ENCODE measurements around the gene MAS1.

DNA sequence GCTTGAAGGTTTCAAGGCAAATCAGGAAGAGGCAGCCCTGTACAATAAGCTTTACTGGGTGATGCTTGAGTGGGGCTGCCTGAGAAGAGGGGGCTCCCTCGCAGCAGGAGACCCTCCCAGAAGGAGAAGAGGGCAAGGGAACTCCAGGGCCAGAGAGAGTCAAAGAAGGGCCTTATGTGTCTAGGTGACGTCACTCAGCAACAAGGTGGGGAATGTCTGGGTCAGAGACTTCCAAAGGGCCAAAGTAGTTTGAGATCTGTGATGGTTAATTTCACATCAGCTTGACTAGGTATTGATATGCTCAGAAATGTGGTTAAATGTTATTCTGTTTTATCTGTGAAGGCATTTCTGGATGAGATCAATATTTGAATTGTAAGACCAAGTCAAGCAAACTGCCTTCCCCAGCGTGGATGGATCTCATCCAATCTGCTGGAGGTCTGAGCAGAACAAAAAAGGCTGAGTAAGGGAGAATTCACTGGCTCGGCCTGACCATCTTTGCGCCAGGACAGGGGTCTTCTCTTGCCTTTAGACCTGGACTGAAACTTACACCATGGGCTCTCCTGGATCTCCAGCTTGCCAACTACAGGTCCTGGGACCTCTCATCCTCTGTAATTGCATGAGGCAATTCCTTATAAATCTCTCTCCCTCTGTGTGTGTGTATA lies 35.9 kb downstream of the MAS1 start:
- TF ChIP-seq, protein P1, sequence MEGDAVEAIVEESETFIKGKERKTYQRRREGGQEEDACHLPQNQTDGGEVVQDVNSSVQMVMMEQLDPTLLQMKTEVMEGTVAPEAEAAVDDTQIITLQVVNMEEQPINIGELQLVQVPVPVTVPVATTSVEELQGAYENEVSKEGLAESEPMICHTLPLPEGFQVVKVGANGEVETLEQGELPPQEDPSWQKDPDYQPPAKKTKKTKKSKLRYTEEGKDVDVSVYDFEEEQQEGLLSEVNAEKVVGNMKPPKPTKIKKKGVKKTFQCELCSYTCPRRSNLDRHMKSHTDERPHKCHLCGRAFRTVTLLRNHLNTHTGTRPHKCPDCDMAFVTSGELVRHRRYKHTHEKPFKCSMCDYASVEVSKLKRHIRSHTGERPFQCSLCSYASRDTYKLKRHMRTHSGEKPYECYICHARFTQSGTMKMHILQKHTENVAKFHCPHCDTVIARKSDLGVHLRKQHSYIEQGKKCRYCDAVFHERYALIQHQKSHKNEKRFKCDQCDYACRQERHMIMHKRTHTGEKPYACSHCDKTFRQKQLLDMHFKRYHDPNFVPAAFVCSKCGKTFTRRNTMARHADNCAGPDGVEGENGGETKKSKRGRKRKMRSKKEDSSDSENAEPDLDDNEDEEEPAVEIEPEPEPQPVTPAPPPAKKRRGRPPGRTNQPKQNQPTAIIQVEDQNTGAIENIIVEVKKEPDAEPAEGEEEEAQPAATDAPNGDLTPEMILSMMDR (IDR thresholded peaks at IDR 0.05), result no peak
- TF ChIP-seq MXI1 (IDR thresholded peaks at IDR 0.05; ENCODE audit: low read depth, low read length) (no peak), SMC3 (IDR thresholded peaks at IDR 0.05; ENCODE audit: low read depth, low read length) (no peak), NFIC (IDR thresholded peaks at IDR 0.05; ENCODE audit: borderline replicate concordance) (no peak), RXRA (IDR thresholded peaks at IDR 0.05; ENCODE audit: borderline replicate concordance, low read depth) (no peak), RFX5 (IDR thresholded peaks at IDR 0.05; ENCODE audit: low read length) (no peak), FOXM1 (IDR thresholded peaks at IDR 0.05; ENCODE audit: low read depth) (no peak), CHD2 (IDR thresholded peaks at IDR 0.05; ENCODE audit: low read length, partially characterized antibody) (no peak), EP300 (IDR thresholded peaks at IDR 0.05; ENCODE audit: borderline replicate concordance in 1 of 2, low read depth in 1 of 2, low read length in 1 of 2) (no peak), EZH2phosphoT487 (IDR thresholded peaks at IDR 0.05; ENCODE audit: borderline replicate concordance, low read depth) (no peak)
- TF ChIP-seq, protein P2, sequence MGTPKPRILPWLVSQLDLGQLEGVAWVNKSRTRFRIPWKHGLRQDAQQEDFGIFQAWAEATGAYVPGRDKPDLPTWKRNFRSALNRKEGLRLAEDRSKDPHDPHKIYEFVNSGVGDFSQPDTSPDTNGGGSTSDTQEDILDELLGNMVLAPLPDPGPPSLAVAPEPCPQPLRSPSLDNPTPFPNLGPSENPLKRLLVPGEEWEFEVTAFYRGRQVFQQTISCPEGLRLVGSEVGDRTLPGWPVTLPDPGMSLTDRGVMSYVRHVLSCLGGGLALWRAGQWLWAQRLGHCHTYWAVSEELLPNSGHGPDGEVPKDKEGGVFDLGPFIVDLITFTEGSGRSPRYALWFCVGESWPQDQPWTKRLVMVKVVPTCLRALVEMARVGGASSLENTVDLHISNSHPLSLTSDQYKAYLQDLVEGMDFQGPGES (IDR thresholded peaks at IDR 0.05; ENCODE audit: low read depth, low read length), result no peak
- TF ChIP-seq, protein P3, sequence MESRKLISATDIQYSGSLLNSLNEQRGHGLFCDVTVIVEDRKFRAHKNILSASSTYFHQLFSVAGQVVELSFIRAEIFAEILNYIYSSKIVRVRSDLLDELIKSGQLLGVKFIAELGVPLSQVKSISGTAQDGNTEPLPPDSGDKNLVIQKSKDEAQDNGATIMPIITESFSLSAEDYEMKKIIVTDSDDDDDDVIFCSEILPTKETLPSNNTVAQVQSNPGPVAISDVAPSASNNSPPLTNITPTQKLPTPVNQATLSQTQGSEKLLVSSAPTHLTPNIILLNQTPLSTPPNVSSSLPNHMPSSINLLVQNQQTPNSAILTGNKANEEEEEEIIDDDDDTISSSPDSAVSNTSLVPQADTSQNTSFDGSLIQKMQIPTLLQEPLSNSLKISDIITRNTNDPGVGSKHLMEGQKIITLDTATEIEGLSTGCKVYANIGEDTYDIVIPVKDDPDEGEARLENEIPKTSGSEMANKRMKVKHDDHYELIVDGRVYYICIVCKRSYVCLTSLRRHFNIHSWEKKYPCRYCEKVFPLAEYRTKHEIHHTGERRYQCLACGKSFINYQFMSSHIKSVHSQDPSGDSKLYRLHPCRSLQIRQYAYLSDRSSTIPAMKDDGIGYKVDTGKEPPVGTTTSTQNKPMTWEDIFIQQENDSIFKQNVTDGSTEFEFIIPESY (IDR thresholded peaks at IDR 0.05; ENCODE audit: borderline replicate concordance, low read depth), result no peak
